DMS79 treated with DMSO at 0.1 percent for 48 hours (cell line): ENCODE results near the gene CDSN.
"Not testable (repeated sequence)": the region's sequence is repeated elsewhere in the genome, so short reads cannot be mapped to it uniquely, and the experiment has no call there.

Experiments used
- DNase-seq: peaks from one replicate; lab custom pipeline; 2025; lab: John Stamatoyannopoulos, UW

CDSN gene

DNA sequence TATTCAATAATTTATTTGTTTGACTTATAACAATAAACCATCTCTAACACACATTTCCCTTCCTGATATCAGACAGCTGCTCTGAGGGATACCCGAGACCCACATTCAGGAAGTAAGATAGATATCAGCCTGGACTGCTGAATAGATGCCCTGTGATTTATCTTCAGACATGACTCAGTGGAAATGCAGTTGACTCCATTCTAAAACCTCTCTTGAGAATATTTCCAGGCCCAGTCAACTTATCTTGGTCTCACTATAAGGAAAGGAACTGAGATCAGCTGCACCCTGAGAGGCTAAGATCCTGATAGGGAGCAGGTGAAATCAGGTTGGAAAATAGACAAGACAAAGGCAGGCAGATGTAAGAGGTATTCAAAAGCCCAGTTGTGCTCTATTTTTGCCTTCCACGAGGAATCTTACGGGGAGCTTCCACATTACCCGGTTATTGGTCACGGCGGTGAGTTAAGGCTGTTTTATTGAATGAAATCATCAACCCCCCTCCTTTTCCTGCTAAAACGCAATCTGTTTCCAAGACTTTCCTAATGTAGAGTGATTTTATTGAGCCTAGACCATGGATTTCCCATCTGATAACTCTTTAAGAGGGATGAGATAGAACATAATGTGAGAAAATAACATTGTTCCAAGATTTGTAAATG is 33.3 kb downstream of the CDSN start:
- DNase-seq = no peak

DNA sequence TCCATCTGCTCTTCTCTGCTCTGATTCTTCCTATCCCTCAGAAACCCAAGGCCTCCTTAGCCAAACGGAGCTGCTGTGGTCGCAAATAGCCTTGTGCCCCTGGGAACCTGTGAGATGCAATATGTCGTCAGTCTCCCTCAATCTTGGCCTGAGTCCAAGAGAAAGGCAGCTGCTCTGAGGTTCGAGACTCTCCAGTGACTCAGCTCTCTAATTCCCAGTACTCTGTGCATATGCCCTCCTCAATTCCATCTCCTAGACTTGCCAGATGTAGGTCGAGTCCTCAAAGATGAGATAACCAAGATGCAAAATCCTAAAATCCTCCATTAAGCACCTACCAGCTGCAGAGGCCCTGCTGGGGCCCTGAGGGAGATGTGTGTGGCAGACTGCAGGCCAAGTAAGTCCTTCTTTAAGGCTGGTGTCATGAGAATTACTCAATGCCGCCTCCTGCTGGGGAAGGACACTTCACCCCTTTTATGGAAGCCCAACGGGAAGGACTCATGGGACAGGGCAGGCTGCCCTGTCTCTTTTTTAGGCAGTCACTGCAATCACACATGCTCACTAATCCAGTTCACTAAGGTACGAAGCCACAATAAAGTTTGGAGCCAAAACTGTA is 36.4 kb downstream of the CDSN start:
- DNase-seq = no peak

DNA sequence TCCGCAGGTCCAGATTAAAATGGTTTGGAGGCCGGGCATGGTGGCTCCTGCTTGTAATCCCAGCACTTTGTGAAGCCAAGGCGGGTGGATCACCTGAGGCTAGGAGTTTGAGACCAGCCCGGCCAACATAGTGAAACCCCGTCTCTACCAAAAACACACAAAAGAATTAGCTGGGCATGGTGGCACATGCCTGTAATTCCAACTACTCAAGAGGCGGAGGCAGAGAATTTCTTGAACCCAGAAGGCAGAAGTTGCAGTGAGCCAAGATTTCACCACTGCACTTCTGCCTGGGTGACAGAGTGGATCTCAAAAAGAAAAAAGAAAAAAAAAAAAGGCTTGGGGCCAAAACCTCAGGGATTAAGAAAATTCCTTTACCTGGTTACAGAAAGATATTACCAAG is 38.4 kb downstream of the CDSN start:
- DNase-seq = no peak

DNA sequence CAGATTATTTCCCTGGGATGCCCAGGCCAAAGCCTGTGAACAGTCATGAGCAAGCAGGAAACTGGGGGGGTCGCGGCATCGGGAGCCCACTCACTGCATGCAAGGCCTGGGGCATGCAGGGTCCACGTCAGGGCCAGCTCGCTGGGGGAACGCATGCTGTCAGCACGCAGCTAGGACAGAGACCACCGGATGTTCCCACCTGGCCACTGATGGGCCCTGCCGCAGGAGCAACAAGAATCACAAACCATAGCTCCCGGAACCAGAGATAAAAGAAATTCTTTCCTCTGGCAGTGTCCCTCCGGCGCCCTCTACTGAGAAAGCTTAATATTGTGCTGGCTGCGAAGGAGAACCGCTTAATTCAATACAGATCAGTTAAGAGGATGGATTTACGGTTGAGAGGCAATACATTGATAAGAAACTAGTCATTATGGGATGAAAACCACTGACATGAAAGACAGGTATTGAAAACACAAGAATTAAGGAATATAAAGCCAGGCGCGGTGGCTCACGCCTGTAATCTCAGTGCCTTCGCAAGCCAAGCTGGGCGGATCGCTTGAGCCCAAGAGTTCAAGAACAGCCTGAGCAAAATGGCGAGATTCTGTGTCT is 40.5 kb downstream of the CDSN start:
- DNase-seq = peak; percentile 45

DNA sequence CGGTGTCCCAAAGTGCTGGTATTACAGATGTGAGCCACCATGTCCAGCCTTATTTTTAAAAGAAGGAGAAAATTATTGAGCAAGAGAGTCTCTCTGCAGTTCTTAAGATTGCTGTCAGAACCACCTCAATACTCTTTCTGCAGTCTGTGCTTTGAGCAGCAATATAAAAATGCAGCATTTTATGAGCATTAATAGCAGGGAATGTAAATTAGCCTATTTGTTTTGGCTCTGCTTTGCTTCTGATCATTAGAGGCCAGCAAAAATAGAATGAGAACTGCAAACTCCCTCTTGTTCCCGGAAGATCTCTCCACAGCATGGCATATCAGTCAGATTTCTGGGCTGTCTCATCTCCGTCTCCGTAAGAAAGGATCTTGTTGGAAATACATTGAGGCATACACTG is 43.6 kb downstream of the CDSN start:
- DNase-seq = no peak

DNA sequence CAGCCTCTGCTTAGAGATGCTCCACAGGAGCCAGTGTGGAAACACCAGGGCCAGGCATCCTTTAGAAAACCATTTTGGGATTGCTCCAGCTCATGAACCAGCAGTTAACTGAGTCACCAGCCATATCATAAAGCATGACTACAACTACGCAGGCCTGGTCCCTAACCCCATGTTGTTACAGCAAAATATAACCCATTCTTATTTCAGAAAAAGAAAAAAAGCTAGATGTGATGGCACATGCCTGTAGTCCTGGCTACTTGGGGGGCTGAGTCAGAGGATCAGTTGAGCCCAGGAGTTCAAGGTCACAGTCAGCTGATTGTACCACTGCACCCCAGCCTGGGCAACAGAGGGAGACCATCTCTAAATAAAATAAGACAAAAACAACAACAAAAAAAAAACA is 44.7 kb downstream of the CDSN start:
- DNase-seq = no peak

DNA sequence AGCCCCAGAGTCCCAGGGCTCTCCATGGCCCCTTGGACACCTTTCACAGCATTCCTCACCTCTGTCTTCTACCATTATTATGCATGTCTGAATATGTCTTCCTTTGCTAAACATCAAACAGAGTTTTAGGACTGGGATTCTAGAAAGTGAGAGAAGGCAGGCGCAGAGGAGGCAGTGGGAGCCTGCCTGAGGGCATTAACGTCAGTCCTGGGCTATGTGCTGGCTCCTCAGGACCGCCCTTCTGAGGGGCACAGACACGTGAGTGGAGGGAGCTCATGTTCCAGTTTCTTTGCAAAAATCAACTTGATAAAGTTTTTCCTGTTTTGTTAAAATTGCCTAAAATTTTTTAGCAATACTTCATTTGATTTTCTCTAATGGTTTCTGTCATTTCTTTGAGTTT is 45.8 kb downstream of the CDSN start:
- no peak for DNase-seq

DNA sequence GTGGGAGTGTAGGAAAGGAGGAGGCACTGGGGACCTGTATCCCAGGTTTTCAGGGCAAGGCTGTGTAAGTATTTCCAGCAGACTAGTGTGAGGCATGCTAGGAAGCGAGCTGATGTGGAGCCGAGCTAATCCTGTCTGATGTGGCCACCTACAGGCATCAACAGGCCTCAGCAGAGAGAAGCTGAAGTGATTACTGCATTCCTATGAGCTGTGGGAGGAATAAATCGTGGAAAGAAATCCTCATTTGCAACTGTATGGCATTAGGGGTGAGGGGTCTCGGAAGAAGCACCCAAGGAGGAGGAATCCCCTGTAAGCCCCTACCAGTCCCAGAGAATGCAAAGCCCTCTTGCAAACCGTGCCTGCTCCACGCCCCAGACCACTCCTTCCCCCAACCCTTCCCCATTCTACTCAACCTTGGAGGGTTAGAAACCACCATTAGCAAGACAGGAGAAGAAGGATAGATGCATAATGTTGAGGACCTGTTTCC is 49.5 kb downstream of the CDSN start:
- peak; percentile 14 for DNase-seq

DNA sequence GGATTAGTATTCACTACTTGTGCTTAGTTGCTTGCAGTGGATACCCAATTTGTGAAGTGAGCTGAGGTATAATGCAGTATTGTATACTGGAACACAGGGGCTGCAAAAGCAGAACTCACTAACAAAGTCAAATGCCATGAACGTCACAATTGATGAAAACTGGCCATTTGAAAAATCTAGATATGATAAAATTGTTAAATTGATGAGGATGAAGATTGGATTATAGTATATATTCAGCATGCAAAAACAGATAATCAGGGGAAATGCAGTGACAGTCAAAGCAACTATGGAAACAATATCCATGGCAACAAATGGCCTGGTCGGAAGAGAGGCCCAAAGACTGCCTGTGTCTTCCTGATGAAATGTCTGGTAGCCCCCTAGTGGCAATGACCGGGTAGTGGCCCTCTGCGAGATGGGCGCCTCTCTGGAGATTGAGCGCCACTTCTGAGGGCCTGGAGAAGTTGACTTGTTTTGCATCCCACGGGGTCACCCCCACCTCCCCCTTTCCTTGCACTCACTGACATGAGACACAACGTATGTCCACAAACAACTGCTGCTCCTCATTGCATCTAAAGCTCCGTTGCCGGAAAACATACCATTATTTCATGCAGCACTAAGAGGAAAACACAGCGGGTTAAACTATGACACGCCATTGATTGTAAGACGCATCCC is 51.4 kb downstream of the CDSN start:
- DNase-seq = peak; percentile 49

DNA sequence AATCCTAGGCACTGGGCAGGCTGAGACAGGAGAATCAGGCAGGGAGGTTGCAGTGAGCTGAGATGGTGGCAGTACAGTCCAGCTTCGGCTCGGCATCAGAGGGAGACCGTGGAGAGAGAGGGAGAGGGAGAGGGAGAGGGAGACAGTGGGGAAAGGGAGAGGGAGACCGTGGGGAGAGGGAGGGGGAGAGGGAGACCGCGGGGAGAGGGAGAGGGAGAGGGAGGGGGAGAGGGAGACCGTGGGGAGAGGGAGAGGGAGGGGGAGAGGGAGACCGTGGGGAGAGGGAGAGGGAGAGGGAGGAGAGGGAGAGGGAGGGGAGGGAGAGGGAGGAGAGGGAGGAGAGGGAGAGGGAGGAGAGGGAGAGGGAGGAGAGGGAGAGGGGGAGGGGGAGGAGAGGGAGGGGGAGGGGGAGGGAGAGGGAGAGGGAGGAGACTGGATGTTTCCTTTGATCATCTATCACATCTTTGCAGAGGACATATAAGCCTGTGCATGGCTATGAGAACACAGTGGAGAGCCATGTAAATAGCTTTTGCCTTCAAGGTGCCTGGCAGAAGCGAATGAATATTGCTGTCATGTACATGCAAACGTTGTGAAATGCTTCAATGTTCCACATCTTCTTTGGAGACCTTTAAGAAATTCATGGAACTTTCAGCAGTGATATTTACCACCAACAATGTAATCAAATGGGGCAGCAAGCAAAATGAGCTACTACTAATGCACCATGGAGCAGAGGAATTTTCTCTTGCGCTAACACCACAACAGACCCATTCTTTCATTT is 52.2 kb downstream of the CDSN start:
- not testable (repeated sequence) for DNase-seq

DNA sequence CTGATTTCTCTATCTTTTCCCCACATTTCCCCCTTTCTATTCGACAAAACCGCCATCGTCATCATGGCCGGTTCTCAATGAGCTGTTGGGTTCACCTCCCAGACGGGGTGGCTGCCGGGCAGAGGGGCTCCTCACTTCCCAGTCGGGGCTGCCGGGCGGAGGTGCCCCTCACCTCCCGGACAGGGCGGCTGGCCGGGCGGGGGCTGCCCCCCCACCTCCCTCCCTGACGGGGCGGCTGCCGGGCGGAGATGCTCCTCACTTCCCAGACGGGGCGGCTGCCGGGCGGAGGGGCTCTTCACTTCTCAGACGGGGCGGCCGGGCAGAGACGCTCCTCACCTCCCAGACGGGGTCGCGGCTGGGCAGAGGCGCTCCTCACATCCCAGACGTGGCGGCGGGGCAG is 53.2 kb downstream of the CDSN start:
- DNase-seq = not testable (repeated sequence)

DNA sequence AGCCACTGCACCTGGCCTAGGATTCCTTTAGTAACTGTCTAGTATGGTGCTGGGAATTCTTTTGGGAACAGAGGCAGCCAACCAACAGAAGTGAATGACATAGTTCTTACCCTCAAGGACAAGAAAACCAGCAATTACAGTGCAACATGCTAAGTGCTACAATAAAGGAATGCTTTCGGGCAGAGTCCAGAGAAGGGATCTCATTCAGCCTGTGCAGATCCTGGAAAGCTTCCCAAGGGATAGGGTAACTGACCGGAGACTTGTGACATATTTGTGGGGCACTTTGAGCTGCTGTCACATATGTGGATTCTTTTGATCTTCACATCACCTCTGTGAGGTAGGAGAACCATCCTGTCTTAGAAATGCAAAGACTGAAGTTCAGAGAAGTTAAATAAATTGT is 54.7 kb downstream of the CDSN start:
- DNase-seq = no peak
